HCT116 (cell line): ENCODE measurements around the gene PIGL. TPM values are rescaled to one million over a fixed set of nuclear protein-coding genes. Genes with fewer than 3 reads are reported as not detected.

Source experiments
- ATAC-seq: fragments of 200-7000 bp; cut with Tn5 transposase; 2 replicates; pipeline ENCODE4 v1.9.1; 2020; ENCODE audit warnings: mild to moderate bottlenecking, moderate library complexity
- BruUV-seq: library from RNA; stranded (reverse); fragments of 400-500 nt; replicated peaks from 2 replicates; lab custom pipeline; 2021; lab: Mats Ljungman, UMichigan
- CTCF ChIA-PET: fragments of 300-600 bp; sonication (Branson Sonifier 250); formaldehyde crosslinking; loops from one replicate; lab custom pipeline; 2021; ENCODE audit warnings: antibody characterized with exemption; lab: Charles Lee
- POLR2A ChIA-PET: fragments of 300-600, 350-600 bp; sonication (Branson Sonifier 250); formaldehyde crosslinking; loops from one replicate; lab custom pipeline; 2021; ENCODE audit warnings: antibody characterized with exemption; lab: Charles Lee
- RAD21 ChIA-PET, 2 experiments: fragments of 300-600 bp; sonication (Branson Sonifier 250); formaldehyde crosslinking; loops; one replicate each; lab custom pipeline; 2023; ENCODE audit warnings: low total read pairs in 2 of 2; ENCODE audit not compliant: uncharacterized antibody in 2 of 2, unreplicated experiment in 2 of 2, low non-redundant PET in 1 of 2; lab: Charles Lee
- DNase-seq: peaks from one replicate; pipeline ENCODE4 v3.0.0-alpha.2; 2010; ENCODE audit warnings: low read depth, low spot score
- H2AFZ ChIP-seq: fragments of 200-600 bp; shearing (Covaris generic), sonication (generic); 2 replicates; pipeline ENCODE4 v1.6.1; 2017; ENCODE audit warnings: low read depth, mixed run types, mixed read lengths, antibody characterized with exemption, low read length; ENCODE audit not compliant: poor library complexity, severe bottlenecking
- H3K27ac ChIP-seq: 2 replicates; pipeline ENCODE4 v1.5.1; 2012; ENCODE audit warnings: low read depth, low read length
- H3K27me3 ChIP-seq: fragments of 200-600 bp; sonication (generic); 2 replicates; pipeline ENCODE4 v1.6.1; 2016; ENCODE audit warnings: mixed run types, low read length, mixed read lengths; ENCODE audit not compliant: insufficient read depth
- H3K36me3 ChIP-seq, 2 experiments: fragments of 200-500 bp in 1 of 2; fragments of 200-600 bp in 1 of 2; sonication (Bioruptor generic) in 1 of 2; sonication (generic) in 1 of 2; 2 replicates each; pipeline versions ENCODE4 v1.5.1 to v1.6.1; 2014 to 2016; ENCODE audit warnings: low read length in 2 of 2, inconsistent platforms in 1 of 2, mixed read lengths in 1 of 2, mixed run types in 1 of 2; ENCODE audit not compliant: insufficient read depth in 2 of 2, control insufficient read depth in 1 of 2
- H3K4me1 ChIP-seq, 2 experiments: fragments of 200-600 bp in 1 of 2; sonication (generic) in 1 of 2; 2 replicates each; pipeline versions ENCODE4 v1.5.1 to v1.6.1; 2012 to 2017; ENCODE audit warnings: low read length in 2 of 2, inconsistent platforms in 1 of 2, mild to moderate bottlenecking in 1 of 2, mixed read lengths in 1 of 2, mixed run types in 1 of 2, moderate library complexity in 1 of 2; ENCODE audit not compliant: insufficient read depth in 2 of 2, control insufficient read depth in 1 of 2
- H3K4me2 ChIP-seq: fragments of 200-600 bp; sonication (generic); 2 replicates; pipeline ENCODE4 v1.6.1; 2017; ENCODE audit warnings: mixed run types, low read length, mixed read lengths
- H3K4me3 ChIP-seq, 2 experiments: fragments of 200-600 bp in 1 of 2; sonication (generic) in 1 of 2; replicated peaks in 1 of 2; 2 replicates each; pipeline ENCODE4 v1.5.1; 2011 to 2016; ENCODE audit warnings: low read length in 2 of 2, control low read depth in 1 of 2, low read depth in 1 of 2, mild to moderate bottlenecking in 1 of 2, mixed read lengths in 1 of 2, mixed run types in 1 of 2
- H3K79me2 ChIP-seq: fragments of 200-600 bp; sonication (generic); 2 replicates; pipeline ENCODE4 v1.6.1; 2017; ENCODE audit warnings: mild to moderate bottlenecking, mixed run types, low read length, moderate library complexity, mixed read lengths; ENCODE audit not compliant: insufficient read depth
- H3K9ac ChIP-seq: fragments of 200-600 bp; sonication (generic); 2 replicates; pipeline ENCODE4 v1.6.1; 2016; ENCODE audit warnings: low read length, mixed read lengths
- H3K9me2 ChIP-seq: fragments of 200-600 bp; sonication (generic), shearing (Covaris generic); 2 replicates; pipeline ENCODE4 v1.6.1; 2017; ENCODE audit warnings: mixed run types, mild to moderate bottlenecking, moderate library complexity; ENCODE audit not compliant: insufficient read depth
- H3K9me3 ChIP-seq, 2 experiments: fragments of 200-500 bp in 1 of 2; fragments of 200-600 bp in 1 of 2; sonication (Bioruptor generic) in 1 of 2; sonication (generic) in 1 of 2; 2 replicates each; pipeline ENCODE4 v1.6.1; 2014 to 2017; ENCODE audit warnings: low read length in 2 of 2, mixed read lengths in 2 of 2, inconsistent platforms in 1 of 2, low read depth in 1 of 2, mild to moderate bottlenecking in 1 of 2, mixed run types in 1 of 2, moderate library complexity in 1 of 2; ENCODE audit not compliant: control insufficient read depth in 1 of 2, insufficient read depth in 1 of 2
- H4K20me1 ChIP-seq: fragments of 200-600 bp; sonication (generic), shearing (Covaris generic); 2 replicates; pipeline ENCODE4 v1.6.1; 2017; ENCODE audit warnings: mixed run types, mild to moderate bottlenecking, moderate library complexity; ENCODE audit not compliant: insufficient read depth
- CBX3 ChIP-seq: IDR thresholded peaks from 2 replicates; pipeline ENCODE4 v1.6.1; 2012; ENCODE audit warnings: low read depth
- CEBPB ChIP-seq: IDR thresholded peaks from 2 replicates; pipeline ENCODE4 v1.6.1; 2012; ENCODE audit warnings: low read depth
- EZH2 ChIP-seq: fragments of 200-600 bp; sonication (generic); IDR thresholded peaks from 2 replicates; pipeline ENCODE4 v1.6.1; 2017; ENCODE audit warnings: antibody characterized with exemption, mixed run types
- POLR2AphosphoS5 ChIP-seq: IDR thresholded peaks from 2 replicates; pipeline ENCODE4 v1.6.1; 2011; ENCODE audit warnings: mild to moderate bottlenecking, low read depth, low read length, moderate library complexity
- RAD21 ChIP-seq: IDR thresholded peaks from 2 replicates; pipeline ENCODE4 v1.6.1; 2012; ENCODE audit warnings: low read depth, mild to moderate bottlenecking
- SP1 ChIP-seq: IDR thresholded peaks from 2 replicates; pipeline ENCODE4 v1.6.1; 2012; ENCODE audit warnings: low read depth
- SRF ChIP-seq: IDR thresholded peaks from 2 replicates; pipeline ENCODE4 v1.6.1; 2012; ENCODE audit warnings: low read depth
- TCF7L2 ChIP-seq: IDR thresholded peaks from 2 replicates; pipeline ENCODE4 v1.7.0; 2011; ENCODE audit warnings: borderline replicate concordance, inconsistent platforms; ENCODE audit not compliant: insufficient read depth, insufficient read length; ENCODE audit errors: extremely low read depth
- YY1 ChIP-seq: IDR thresholded peaks from 2 replicates; pipeline ENCODE4 v1.6.1; 2011; ENCODE audit warnings: low read length, low read depth, moderate library complexity, mild to moderate bottlenecking; ENCODE audit not compliant: insufficient replicate concordance; ENCODE audit errors: extremely low read depth
- ZFX ChIP-seq: fragments of 450-650 bp; IDR thresholded peaks from 2 replicates; pipeline ENCODE4 v1.6.1; 2017
- ZNF274 ChIP-seq: fragments of 200-500 bp; sonication (Bioruptor generic); IDR thresholded peaks from 2 replicates; pipeline ENCODE4 v1.6.1; 2014; ENCODE audit warnings: mild to moderate bottlenecking, low read depth, low read length, inconsistent platforms
- intact Hi-C: fragments of 100-400 bp; cut with micrococcal nuclease; formaldehyde crosslinking; loops from 2 replicates; pipeline ENCODE4 v1.10.0; 2022
- total RNA-seq: library from RNA; stranded (reverse); gene quantifications from one replicate; pipeline ENCODE4 v1.2.1, GENCODE V29; 2021; ENCODE audit not compliant: unreplicated experiment
- TF ChIP-seq, protein P1 (sequence below), 3 experiments: fragments of 200-600 bp in 1 of 3; sonication (generic) in 1 of 3; IDR thresholded peaks in 2 of 3; conservative IDR thresholded peaks in 1 of 3; 2 replicates each; pipeline ENCODE4 v1.5.1; 2012 to 2017; ENCODE audit warnings: low read depth in 2 of 3, low read length in 2 of 3, antibody characterized with exemption in 1 of 3, borderline replicate concordance in 1 of 3, control low read depth in 1 of 3, mild to moderate bottlenecking in 1 of 3, mixed read lengths in 1 of 3, mixed run types in 1 of 3, moderate library complexity in 1 of 3; ENCODE audit not compliant: insufficient read depth in 1 of 3
- TF ChIP-seq, protein P2 (sequence below): IDR thresholded peaks from 2 replicates; pipeline ENCODE4 v1.6.1; 2012
- TF ChIP-seq, protein P3 (sequence below): IDR thresholded peaks from 2 replicates; pipeline ENCODE4 v1.6.1; 2012

The PIGL gene
- total RNA-seq, 1 experiment from 2014 or later, result 36.8 TPM

DNA sequence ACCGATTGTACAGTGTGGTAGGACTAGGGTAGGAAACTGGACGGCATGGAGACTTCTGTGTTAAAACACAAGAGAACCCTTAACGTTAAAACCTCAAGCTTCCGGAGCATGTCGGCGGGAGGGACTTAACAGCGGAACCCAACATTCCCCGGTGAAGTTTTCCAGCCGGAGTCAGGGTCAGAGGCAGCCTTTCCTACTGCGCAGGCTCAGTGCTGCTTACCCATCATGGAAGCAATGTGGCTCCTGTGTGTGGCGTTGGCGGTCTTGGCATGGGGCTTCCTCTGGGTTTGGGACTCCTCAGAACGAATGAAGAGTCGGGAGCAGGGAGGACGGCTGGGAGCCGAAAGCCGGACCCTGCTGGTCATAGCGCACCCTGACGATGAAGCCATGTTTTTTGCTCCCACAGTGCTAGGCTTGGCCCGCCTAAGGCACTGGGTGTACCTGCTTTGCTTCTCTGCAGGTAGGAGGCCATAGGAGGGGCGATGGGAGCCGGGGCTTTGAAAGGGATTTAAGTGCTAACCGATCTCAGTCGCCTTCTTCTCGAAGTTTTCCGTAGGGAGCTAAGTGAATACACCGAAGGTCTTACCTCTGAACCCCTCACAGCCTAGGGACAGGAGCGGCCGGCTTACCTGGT is at the start of gene PIGL (continued):
- TF ChIP-seq CBX3 (peak; percentile 95), EZH2 (no peak)
- TF ChIP-seq, protein P1, sequence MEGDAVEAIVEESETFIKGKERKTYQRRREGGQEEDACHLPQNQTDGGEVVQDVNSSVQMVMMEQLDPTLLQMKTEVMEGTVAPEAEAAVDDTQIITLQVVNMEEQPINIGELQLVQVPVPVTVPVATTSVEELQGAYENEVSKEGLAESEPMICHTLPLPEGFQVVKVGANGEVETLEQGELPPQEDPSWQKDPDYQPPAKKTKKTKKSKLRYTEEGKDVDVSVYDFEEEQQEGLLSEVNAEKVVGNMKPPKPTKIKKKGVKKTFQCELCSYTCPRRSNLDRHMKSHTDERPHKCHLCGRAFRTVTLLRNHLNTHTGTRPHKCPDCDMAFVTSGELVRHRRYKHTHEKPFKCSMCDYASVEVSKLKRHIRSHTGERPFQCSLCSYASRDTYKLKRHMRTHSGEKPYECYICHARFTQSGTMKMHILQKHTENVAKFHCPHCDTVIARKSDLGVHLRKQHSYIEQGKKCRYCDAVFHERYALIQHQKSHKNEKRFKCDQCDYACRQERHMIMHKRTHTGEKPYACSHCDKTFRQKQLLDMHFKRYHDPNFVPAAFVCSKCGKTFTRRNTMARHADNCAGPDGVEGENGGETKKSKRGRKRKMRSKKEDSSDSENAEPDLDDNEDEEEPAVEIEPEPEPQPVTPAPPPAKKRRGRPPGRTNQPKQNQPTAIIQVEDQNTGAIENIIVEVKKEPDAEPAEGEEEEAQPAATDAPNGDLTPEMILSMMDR (IDR thresholded peaks at IDR 0.05 in 2 of 3, conservative IDR thresholded peaks at IDR 0.05 in 1 of 3; ENCODE audit: borderline replicate concordance in 1 of 3, insufficient read depth in 1 of 3, low read depth in 2 of 3, low read length in 2 of 3), result no peak

DNA sequence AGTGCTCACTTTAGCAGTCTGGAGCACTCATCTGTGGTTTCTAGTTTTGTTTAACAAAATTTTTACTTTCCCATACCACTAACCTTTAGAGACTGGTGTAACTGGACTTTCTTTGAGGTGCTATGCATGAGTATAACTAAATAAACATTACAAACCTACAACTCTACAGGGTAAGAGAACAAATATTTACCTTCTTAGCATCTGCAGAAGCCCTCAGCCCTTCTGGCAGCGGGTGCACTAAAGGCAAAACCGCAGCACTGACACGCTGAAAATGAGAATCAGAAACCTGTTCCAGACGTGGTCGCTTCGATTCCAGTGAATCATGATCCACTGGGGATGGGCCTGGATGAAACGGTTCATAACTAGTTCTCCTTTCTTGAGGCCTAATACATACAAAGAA is 45.4 kb upstream of the PIGL start:
- no peak overlapping the region for H3K9ac ChIP-seq
- no peak for DNase-seq
- H3K9me2 ChIP-seq, result no peaks in the 10 kb centered on the region

More for the DNA sequence above, 45.4 kb upstream of the PIGL start:
- no TSS peak for BruUV-seq
- intact Hi-C loops, result no loop called here
- CTCF ChIA-PET, result no interaction called here
- H3K4me1 ChIP-seq, result no peaks in the 10 kb centered on the region
- no peak overlapping the region for H3K4me2 ChIP-seq
- peaks cover 7 to 8% of the 10 kb centered on the region in 2 experiments; a peak in 2 of 4 replicates for H3K36me3 ChIP-seq
- TF ChIP-seq RAD21 (no peak), CEBPB (no peak), POLR2AphosphoS5 (no peak), TCF7L2 (no peak), SP1 (no peak), ZNF274 (no peak), ZFX (no peak), EZH2 (no peak), YY1 (no peak), SRF (no peak)
- TF ChIP-seq, protein P2, sequence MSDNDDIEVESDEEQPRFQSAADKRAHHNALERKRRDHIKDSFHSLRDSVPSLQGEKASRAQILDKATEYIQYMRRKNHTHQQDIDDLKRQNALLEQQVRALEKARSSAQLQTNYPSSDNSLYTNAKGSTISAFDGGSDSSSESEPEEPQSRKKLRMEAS, result no peak
- TF ChIP-seq, protein P3, sequence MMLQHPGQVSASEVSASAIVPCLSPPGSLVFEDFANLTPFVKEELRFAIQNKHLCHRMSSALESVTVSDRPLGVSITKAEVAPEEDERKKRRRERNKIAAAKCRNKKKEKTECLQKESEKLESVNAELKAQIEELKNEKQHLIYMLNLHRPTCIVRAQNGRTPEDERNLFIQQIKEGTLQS, result no peak
- TF ChIP-seq, all 23 proteins: peak for 0
- POLR2A ChIA-PET, result no interaction called here
- no peak for ATAC-seq
- Histone ChIP-seq H2AFZ (no peak overlapping the region), H3K79me2 (peaks cover 47% of the 10 kb centered on the region), H3K27me3 (no peaks in the 10 kb centered on the region), H4K20me1 (0 out of 2 replicates have a peak, but pooled peaks cover 4% of the 10 kb centered on the region), H3K4me3 (no peak overlapping the region), H3K9me3 (no peaks in the 10 kb centered on the region), H3K27ac (no peak overlapping the region)
- RAD21 ChIA-PET, result no interaction called here
